ENCODE results near the gene TACO1. TPM values are rescaled to one million over a fixed set of nuclear protein-coding genes. Genes with fewer than 3 reads are reported as not detected.

TACO1 gene
- total RNA-seq, 8 experiments from 2014 or later, result 11.5 to 31.5 (median 22.4) TPM

DNA sequence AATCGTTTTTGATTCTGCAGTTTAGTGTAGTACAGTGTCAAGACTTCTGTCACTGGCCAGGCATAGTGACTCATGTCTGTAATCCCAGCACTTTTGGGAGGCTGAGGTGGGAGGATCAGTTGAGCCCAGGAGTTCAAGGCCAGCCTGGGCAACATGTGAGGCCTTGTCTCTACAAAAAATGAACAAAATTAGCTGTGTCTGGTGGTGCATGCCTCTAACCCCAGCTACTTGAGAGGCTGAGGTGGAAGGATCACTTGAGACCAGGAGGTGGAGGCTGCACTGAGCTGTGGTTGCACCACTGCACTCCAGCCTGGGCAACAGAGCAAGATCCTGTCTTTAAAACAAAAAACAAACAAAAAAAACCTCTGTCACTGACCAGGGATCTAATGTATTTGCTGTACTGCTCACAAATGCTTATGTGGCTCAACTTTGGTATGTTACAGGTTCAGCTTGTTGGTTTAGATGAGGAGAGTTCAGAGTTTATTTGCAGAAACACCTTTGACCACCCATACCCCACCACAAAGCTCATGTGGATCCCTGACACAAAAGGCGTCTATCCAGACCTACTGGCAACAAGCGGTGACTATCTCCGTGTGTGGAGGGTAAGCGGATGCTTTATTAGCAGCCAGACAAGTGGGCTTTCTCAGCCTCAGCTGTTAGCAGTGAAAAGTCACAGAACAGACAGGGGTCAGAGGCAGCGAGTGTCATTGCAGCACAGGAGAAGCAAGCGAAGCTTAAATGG is 22.5 kb upstream of the TACO1 start:
- 83 to 100% (median 88%) methylated on average over 1 to 5 of the region's 7 CpGs; no CpG with 5 or more reads in 4 of the 10 experiments for WGBS, 10 experiments
- H3K4me1 ChIP-seq (replicated peaks in 1 of 2), result peaks cover 0 to 3% of the 10 kb centered on the region in 2 donors
- H3K27ac ChIP-seq, result no peak overlapping the region
- in situ Hi-C loops (cut with MboI; ENCODE audit: low pct_unique_long_range_greater_than_20kb in 2 of 9, low sequenced_read_pairs in 9 of 9, unreplicated experiment in 9 of 9), result no loop called here
- no peak overlapping the region for H3K4me3 ChIP-seq
- ATAC-seq (replicated peaks in 6 of 8), result no peak

DNA sequence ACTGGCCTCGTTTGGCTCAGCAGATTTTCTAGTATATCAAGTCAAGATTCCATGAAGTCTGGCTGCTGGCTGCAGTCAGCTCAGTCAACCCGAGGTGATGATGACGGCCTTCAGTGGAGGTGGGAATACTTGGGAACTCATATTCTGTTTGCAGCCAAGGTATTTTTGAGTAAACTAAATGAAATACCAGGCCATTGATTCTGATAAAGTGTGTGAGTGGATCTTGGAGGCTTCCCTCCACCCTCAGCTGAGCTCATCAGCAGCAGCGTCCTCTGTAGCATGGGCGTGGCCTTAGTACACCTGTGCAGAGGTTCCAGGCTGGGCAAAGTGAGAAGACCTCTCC is 22.0 kb upstream of the TACO1 start:
- 71 to 100% (median 80%) methylated on average over 1 to 5 of the region's 5 CpGs; no CpG with 5 or more reads in 5 of the 10 experiments for WGBS, 10 experiments
- no peak overlapping the region for H3K27ac ChIP-seq
- H3K4me3 ChIP-seq, result no peak overlapping the region
- peaks cover 0 to 3% of the 10 kb centered on the region in 2 donors for H3K4me1 ChIP-seq (replicated peaks in 1 of 2)
- in situ Hi-C loops (cut with MboI; ENCODE audit: low pct_unique_long_range_greater_than_20kb in 2 of 9, low sequenced_read_pairs in 9 of 9, unreplicated experiment in 9 of 9), result no loop called here
- no peak for ATAC-seq (replicated peaks in 6 of 8)

DNA sequence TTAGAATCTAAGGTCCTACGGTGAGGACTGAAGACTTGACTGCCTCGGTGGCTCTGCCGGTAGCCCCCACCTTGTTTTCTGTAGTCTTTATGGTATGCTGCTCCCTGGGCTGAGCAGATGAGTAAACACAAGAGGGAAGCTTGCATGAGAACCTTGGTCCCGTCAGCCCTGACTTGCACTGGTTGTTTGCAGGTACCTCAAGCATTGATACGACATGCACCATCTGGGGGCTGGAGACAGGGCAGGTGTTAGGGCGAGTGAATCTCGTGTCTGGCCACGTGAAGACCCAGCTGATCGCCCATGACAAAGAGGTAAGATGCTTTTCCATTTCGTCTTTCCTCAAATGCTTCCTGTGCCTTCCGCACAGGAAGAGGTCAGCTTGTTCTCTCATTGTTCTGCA is 21.1 kb upstream of the TACO1 start:
- ATAC-seq (replicated peaks in 6 of 8), result no peak
- H3K4me3 ChIP-seq, result no peak overlapping the region
- in situ Hi-C loops (cut with MboI; ENCODE audit: low pct_unique_long_range_greater_than_20kb in 2 of 9, low sequenced_read_pairs in 9 of 9, unreplicated experiment in 9 of 9), result no loop called here
- no peak overlapping the region for H3K27ac ChIP-seq
- H3K4me1 ChIP-seq (replicated peaks in 1 of 2), result peaks cover 0 to 3% of the 10 kb centered on the region in 2 donors
- WGBS, 10 experiments, result 21 to 90% (median 77%) methylated on average over 2 to 8 of the region's 11 CpGs; no CpG with 5 or more reads in 2 of the 10 experiments

DNA sequence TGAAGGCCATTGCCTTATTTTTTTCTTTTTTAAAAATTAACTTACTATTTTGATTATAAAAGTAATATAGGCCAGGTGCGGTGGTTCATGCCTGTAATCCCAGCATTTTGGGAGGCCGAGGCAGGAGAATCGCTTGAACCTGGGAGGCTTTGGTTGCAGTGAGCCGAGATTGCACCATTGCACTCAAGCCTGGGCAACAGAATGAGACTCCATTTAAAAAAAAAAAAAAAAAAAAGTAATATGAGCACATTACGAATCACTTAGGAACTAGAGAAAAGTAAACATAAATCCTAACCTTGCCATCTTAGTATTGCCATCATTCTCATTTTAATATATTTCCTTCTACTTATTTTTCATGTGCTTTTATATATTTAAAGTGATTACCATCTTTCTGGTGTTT is 12.9 kb upstream of the TACO1 start:
- no peak overlapping the region for H3K27ac ChIP-seq
- H3K4me3 ChIP-seq, result no peak overlapping the region
- no peak for ATAC-seq (replicated peaks in 6 of 8)
- in situ Hi-C loops (cut with MboI; ENCODE audit: low pct_unique_long_range_greater_than_20kb in 2 of 9, low sequenced_read_pairs in 9 of 9, unreplicated experiment in 9 of 9), result no loop called here
- H3K4me1 ChIP-seq (replicated peaks in 1 of 2), result no peaks in the 10 kb centered on the region
- 80 to 100% (median 96%) methylated on average over 2 to 5 of the region's 5 CpGs; no CpG with 5 or more reads in 1 of the 10 experiments for WGBS, 10 experiments

DNA sequence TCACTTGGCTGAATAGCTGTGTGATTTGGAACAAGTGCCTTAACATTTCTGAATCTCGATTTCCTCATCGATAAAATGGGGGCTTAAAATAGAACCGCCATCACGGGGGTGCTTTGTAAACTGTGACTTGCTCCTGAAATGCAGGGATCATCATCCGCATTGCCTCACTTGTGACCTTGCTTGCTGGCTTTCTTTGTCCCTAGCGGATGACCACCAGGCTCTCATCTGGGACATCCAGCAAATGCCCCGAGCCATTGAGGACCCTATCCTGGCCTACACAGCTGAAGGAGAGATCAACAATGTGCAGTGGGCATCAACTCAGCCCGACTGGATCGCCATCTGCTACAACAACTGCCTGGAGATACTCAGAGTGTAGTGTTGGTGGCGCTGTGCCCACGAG is 11.9 kb upstream of the TACO1 start:
- H3K4me3 ChIP-seq, result no peak overlapping the region
- no peak overlapping the region for H3K27ac ChIP-seq
- in situ Hi-C loops (cut with MboI; ENCODE audit: low pct_unique_long_range_greater_than_20kb in 2 of 9, low sequenced_read_pairs in 9 of 9, unreplicated experiment in 9 of 9), result no loop called here
- no peaks in the 10 kb centered on the region for H3K4me1 ChIP-seq (replicated peaks in 1 of 2)
- 85 to 100% (median 92%) methylated on average over 2 to 9 of the region's 11 CpGs; no CpG with 5 or more reads in 2 of the 10 experiments for WGBS, 10 experiments
- ATAC-seq (replicated peaks in 6 of 8), result no peak

DNA sequence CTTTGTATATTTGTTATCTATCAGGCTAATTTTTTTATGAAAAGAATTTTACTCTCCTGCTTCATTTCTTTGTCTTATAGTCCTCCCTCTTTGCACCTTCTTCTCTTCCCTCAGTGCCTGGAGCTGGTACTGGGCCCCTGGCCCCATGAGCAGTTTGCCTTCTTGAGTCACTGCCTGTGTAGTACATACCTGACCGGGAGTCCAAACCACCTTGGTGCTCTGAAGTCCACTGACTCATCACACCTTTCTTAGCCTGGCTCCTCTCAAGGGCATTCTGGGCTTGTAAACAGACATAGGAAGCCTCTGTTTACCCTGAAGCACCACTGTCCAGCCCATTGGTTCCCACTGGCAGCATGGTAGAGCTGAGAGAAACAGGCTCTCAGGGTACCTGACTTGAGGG is 11.0 kb upstream of the TACO1 start:
- in situ Hi-C loops (cut with MboI; ENCODE audit: low pct_unique_long_range_greater_than_20kb in 2 of 9, low sequenced_read_pairs in 9 of 9, unreplicated experiment in 9 of 9), result loop anchor here in 1 of 9 experiments (10.0 kb wide), 1 partner anchor 165 kb away; no protein-coding TSS in a partner anchor
- Histone ChIP-seq H3K27ac (no peak overlapping the region), H3K4me3 (no peak overlapping the region), H3K4me1 (replicated peaks in 1 of 2) (no peaks in the 10 kb centered on the region)
- no peak for ATAC-seq (replicated peaks in 6 of 8)
- 83 to 100% (median 100%) methylated on average over 1 of the region's 1 CpG; no CpG with 5 or more reads in 5 of the 10 experiments for WGBS, 10 experiments

DNA sequence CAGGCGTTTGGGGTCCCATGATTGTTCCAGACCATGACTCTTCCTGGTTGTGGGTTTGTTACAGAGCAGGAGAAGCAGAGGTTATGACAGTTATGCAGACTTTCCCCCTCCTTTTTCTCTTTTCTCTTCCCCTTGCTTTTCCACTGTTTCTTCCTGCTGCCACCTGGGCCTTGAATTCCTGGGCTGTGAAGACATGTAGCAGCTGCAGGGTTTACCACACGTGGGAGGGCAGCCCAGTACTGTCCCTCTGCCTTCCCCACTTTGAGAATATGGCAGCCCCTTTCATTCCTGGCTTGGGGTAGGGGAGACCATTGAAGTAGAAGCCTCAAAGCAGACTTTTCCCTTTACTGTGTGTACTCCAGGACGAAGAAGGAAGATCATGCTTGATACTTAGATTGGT is 7.9 kb upstream of the TACO1 start:
- H3K27ac ChIP-seq, result no peak overlapping the region
- H3K4me1 ChIP-seq (replicated peaks in 1 of 2), result no peaks in the 10 kb centered on the region
- WGBS, 10 experiments, result 43 to 100% (median 90%) methylated on average over 1 to 3 of the region's 3 CpGs; no CpG with 5 or more reads in 3 of the 10 experiments
- no peak for ATAC-seq (replicated peaks in 6 of 8)
- no peak overlapping the region for H3K4me3 ChIP-seq
- in situ Hi-C loops (cut with MboI; ENCODE audit: low pct_unique_long_range_greater_than_20kb in 2 of 9, low sequenced_read_pairs in 9 of 9, unreplicated experiment in 9 of 9), result loop anchor here in 1 of 9 experiments (10.0 kb wide), 1 partner anchor 168 kb away; no protein-coding TSS in a partner anchor

DNA sequence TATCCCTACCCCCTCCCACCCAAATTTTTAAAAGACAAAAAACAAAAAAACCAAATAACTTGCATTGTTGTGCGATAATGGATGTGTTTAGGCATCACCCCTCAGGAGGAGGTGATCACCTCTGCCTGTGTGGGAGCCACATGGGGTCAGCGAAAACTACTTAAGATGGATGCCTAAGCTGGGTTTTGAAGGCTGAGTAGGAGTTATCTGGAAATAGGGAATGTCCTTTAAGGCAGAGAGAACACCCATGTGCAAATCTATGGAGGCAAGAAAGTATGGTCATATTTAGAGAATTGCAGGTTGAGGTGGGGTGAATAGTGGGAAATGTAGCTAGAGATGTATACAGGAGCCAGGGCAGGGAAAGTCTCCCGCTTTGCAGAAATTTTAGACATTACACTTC is 5.6 kb upstream of the TACO1 start:
- Histone ChIP-seq H3K27ac (no peak overlapping the region), H3K4me1 (replicated peaks in 1 of 2) (peaks cover 0 to 1% of the 10 kb centered on the region in 2 donors), H3K4me3 (no peak overlapping the region)
- in situ Hi-C loops (cut with MboI; ENCODE audit: low pct_unique_long_range_greater_than_20kb in 2 of 9, low sequenced_read_pairs in 9 of 9, unreplicated experiment in 9 of 9), result loop anchor here in 1 of 9 experiments (10.0 kb wide), 1 partner anchor 170 kb away; no protein-coding TSS in a partner anchor
- WGBS, 10 experiments, result 87 to 100% (median 100%) methylated on average over 1 to 3 of the region's 3 CpGs
- no peak for ATAC-seq (replicated peaks in 6 of 8)

DNA sequence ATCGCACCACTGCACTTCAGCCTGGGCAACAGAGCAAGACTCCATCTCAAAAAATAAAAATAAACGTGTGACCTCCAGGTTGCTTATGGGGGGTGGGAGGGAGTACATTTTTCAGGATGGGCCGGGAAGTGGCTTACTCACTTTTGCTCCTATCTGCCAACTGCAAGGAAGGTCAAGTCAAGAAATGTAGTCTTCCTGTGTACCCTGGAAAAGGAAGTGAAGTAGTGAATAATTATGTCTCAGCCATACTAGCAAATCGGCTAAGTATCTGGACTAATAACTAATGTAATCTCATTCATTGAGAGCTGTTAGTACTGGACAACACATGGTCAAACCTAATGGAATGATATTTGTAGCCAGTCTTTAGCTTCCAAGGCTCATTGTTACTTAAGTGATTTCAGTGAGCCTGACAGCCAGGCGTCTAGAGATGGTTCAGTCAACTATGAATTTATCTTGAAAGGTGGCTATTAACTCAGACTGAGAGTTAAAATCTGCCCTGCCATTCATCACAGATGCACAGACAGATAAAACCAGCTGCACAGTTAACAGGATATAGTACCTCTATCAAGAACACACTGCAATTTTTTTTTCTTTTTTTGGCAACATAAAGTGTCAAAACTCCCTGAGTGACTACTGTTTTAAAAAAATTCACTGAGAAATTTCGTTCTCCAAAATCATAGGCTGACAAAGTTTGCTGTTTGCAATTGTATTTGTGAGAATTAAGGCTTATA is 3.7 kb upstream of the TACO1 start:
- peaks cover 5 to 11% of the 10 kb centered on the region in 2 donors for H3K4me1 ChIP-seq (replicated peaks in 1 of 2)
- ATAC-seq (replicated peaks in 6 of 8), result no peak
- in situ Hi-C loops (cut with MboI; ENCODE audit: low pct_unique_long_range_greater_than_20kb in 2 of 9, low sequenced_read_pairs in 9 of 9, unreplicated experiment in 9 of 9), result loop anchor here in 1 of 9 experiments (10.0 kb wide), 1 partner anchor 172 kb away; no protein-coding TSS in a partner anchor
- H3K27ac ChIP-seq, result no peak overlapping the region
- WGBS, 10 experiments, result 33 to 100% (median 80%) methylated on average over 1 to 5 of the region's 6 CpGs; no CpG with 5 or more reads in 1 of the 10 experiments
- H3K4me3 ChIP-seq, result no peak overlapping the region

DNA sequence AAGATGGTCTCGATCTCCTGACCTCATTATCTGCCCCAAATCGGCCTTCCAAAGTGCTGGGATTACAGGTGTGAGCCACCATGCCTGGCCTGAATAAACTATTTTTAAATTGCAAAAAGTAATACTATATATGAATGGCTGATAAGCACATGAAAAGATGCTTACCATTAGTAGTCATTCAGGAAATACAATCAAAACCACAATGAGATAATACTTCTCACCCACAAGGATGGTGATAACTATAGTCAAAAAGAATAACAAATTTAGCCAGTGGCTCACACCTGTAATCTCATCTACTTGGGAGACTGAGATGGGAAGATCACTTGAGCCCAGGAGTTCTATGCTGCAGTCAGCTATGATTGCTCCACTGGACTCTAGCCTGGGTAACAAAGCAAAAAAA is 2.4 kb upstream of the TACO1 start:
- ATAC-seq (replicated peaks in 6 of 8), result no peak
- in situ Hi-C loops (cut with MboI; ENCODE audit: low pct_unique_long_range_greater_than_20kb in 2 of 9, low sequenced_read_pairs in 9 of 9, unreplicated experiment in 9 of 9), result loop anchor here in 1 of 9 experiments (10.0 kb wide), 1 partner anchor 173 kb away; no protein-coding TSS in a partner anchor
- WGBS, 10 experiments, result 66 to 100% (median 81%) methylated on average over 1 to 2 of the region's 2 CpGs; no CpG with 5 or more reads in 4 of the 10 experiments

DNA sequence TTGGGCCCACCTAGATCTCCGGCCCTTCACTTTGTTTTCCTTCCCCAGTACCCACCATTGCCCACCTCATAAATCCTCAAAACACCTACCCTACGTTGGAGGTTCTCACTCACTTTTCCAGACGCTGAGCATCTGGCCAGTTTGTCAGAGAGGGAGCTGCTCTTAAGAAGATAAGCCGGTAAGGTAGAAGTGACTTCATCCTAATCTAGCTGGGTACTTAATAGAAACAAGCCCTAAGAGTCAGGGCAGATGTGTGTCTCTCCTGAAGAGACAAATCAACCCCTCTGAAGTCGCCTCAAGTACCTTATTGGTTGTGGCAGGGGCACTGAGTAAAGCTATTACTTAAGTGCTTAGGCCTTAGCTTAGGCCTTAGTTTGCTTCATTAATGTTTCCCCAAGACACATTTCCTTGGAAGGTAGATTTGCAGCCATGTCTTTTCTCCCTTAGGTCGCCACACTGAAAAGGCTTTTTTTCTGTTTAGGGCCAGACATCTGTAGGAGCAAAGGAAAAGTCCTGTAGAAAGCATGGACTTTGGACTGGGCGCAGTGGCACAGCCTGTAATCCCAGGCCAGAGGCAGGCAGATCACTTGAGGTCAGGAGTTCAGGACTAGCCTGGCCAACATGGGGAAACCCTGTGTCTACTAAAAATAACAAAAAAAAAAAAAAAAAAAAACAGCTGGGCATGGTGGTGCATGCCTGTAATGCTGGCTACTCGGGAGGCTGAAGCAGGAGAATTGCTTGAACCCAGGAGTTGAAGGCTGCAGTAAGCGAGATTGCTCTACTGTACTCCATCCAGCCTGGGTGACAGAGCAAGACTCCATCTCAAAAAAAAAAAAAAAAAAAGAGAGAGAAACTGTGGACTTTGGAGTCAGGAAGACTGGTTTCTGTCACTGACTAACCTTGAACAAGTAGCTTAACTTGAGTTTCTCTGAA is 1.0 kb downstream of the TACO1 start:
- H3K27ac ChIP-seq, result peak overlapping the region in 1 of 2 donors; percentile 75
- H3K4me1 ChIP-seq (replicated peaks in 1 of 2), result peaks cover 5 to 12% of the 10 kb centered on the region in 2 donors
- H3K4me3 ChIP-seq, result peak overlapping the region; percentile 87 to 100 (median 98)
- 40 to 100% (median 79%) methylated on average over 1 to 7 of the region's 9 CpGs for WGBS, 10 experiments
- no peak for ATAC-seq (replicated peaks in 6 of 8)
- in situ Hi-C loops (cut with MboI; ENCODE audit: low pct_unique_long_range_greater_than_20kb in 2 of 9, low sequenced_read_pairs in 9 of 9, unreplicated experiment in 9 of 9), result loop anchor here in 5 of 9 experiments (10.0 to 25.0 kb wide), 2 partner anchors 164 to 177 kb away; partner anchors contain the start of gene CYB561 (in 4 of the 5)

More for the DNA sequence above, 2.4 kb upstream of the TACO1 start:
- Histone ChIP-seq H3K27ac (no peak overlapping the region), H3K4me3 (no peak overlapping the region), H3K4me1 (replicated peaks in 1 of 2) (peaks cover 5 to 12% of the 10 kb centered on the region in 2 donors)

Measured in motor neuron (in vitro differentiated cells).